Liver (tissue), 9 donors: ENCODE results near the gene PDE1C. TPM values are rescaled to one million over a fixed set of nuclear protein-coding genes. Genes with fewer than 3 reads are reported as not detected.

Source experiments
- DNase-seq: peaks from one replicate; pipeline ENCODE4 v3.0.0-alpha.2; 2017; ENCODE audit warnings: low spot score
- H3K27ac ChIP-seq, 2 donors: one replicate each; pipeline ENCODE4 v1.7.0; 2013; ENCODE audit warnings: inconsistent platforms in 2 of 2, low read length in 2 of 2, control low read depth in 1 of 2, low read depth in 1 of 2, mild to moderate bottlenecking in 1 of 2
- H3K27me3 ChIP-seq, 4 donors: one replicate each; pipeline versions ENCODE4 v1.6.1 to v1.7.0; 2013; ENCODE audit warnings: low read length in 3 of 4, inconsistent platforms in 1 of 4, mild to moderate bottlenecking in 1 of 4, moderate library complexity in 1 of 4; ENCODE audit not compliant: control insufficient read depth in 4 of 4, insufficient read depth in 4 of 4
- H3K36me3 ChIP-seq, 4 donors: one replicate each; pipeline versions ENCODE4 v1.6.1 to v1.7.0; 2013; ENCODE audit warnings: low read length in 3 of 4, mild to moderate bottlenecking in 3 of 4, low read depth in 1 of 4, moderate library complexity in 1 of 4; ENCODE audit not compliant: control insufficient read depth in 4 of 4, insufficient read depth in 3 of 4
- H3K4me1 ChIP-seq, 4 donors: one replicate each; pipeline versions ENCODE4 v1.6.1 to v1.7.0; 2013; ENCODE audit warnings: low read length in 3 of 4, mild to moderate bottlenecking in 3 of 4, moderate library complexity in 1 of 4; ENCODE audit not compliant: control insufficient read depth in 4 of 4, insufficient read depth in 4 of 4
- H3K4me3 ChIP-seq, 3 donors: one replicate each; pipeline versions ENCODE4 v1.6.1 to v1.7.0; 2013; ENCODE audit warnings: low read length in 3 of 3, control low read depth in 1 of 3, low read depth in 1 of 3, mild to moderate bottlenecking in 1 of 3
- H3K9ac ChIP-seq, 2 donors: one replicate each; pipeline ENCODE4 v1.7.0; 2013; ENCODE audit warnings: low read length in 2 of 2, mild to moderate bottlenecking in 2 of 2, moderate library complexity in 2 of 2, control low read depth in 1 of 2, low read depth in 1 of 2
- H3K9me3 ChIP-seq, 4 donors: one replicate each; pipeline versions ENCODE4 v1.6.1 to v1.7.0; 2013; ENCODE audit warnings: low read length in 3 of 4; ENCODE audit not compliant: control insufficient read depth in 4 of 4
- ATF3 ChIP-seq: IDR thresholded peaks from 2 replicates; pipeline ENCODE4 v1.6.1; 2016; ENCODE audit warnings: antibody characterized with exemption
- EGR1 ChIP-seq, 2 donors: IDR thresholded peaks; 2 replicates each; pipeline ENCODE4 v1.6.1; 2016 to 2018; ENCODE audit warnings: antibody characterized with exemption in 2 of 2, low read depth in 2 of 2
- FOXA1 ChIP-seq: IDR thresholded peaks from 2 replicates; pipeline ENCODE4 v1.6.1; 2016; ENCODE audit warnings: antibody characterized with exemption
- FOXA2 ChIP-seq: IDR thresholded peaks from 2 replicates; pipeline ENCODE4 v1.6.1; 2016; ENCODE audit warnings: antibody characterized with exemption
- GABPA ChIP-seq, 2 donors: IDR thresholded peaks in 1 of 2; conservative IDR thresholded peaks in 1 of 2; 2 replicates each; pipeline ENCODE4 v1.6.1; 2016; ENCODE audit warnings: antibody characterized with exemption in 2 of 2, mild to moderate bottlenecking in 1 of 2, moderate library complexity in 1 of 2
- HNF4A ChIP-seq, 2 donors: conservative IDR thresholded peaks; 2 replicates each; pipeline ENCODE4 v1.6.1; 2016; ENCODE audit warnings: antibody characterized with exemption in 2 of 2, mild to moderate bottlenecking in 2 of 2
- HNF4G ChIP-seq: IDR thresholded peaks from 2 replicates; pipeline ENCODE4 v1.6.1; 2016; ENCODE audit warnings: antibody characterized with exemption
- JUND ChIP-seq, 2 donors: IDR thresholded peaks; 2 replicates each; pipeline ENCODE4 v1.6.1; 2016; ENCODE audit warnings: antibody characterized with exemption in 2 of 2
- NR2F2 ChIP-seq: IDR thresholded peaks from 2 replicates; pipeline ENCODE4 v1.6.1; 2016; ENCODE audit warnings: antibody characterized with exemption
- RAD21 ChIP-seq, 2 donors: IDR thresholded peaks; 2 replicates each; pipeline ENCODE4 v1.6.1; 2016; ENCODE audit warnings: antibody characterized with exemption in 2 of 2, mild to moderate bottlenecking in 2 of 2
- REST ChIP-seq: IDR thresholded peaks from 2 replicates; pipeline ENCODE4 v1.6.1; 2016; ENCODE audit warnings: antibody characterized with exemption, mild to moderate bottlenecking
- RXRA ChIP-seq, 2 donors: IDR thresholded peaks; 2 replicates each; pipeline ENCODE4 v1.6.1; 2017 to 2018; ENCODE audit warnings: antibody characterized with exemption in 2 of 2, mild to moderate bottlenecking in 1 of 2
- SP1 ChIP-seq: IDR thresholded peaks from 2 replicates; pipeline ENCODE4 v1.6.1; 2018; ENCODE audit warnings: antibody characterized with exemption, mild to moderate bottlenecking
- TAF1 ChIP-seq: conservative IDR thresholded peaks from 2 replicates; pipeline ENCODE4 v1.6.1; 2016; ENCODE audit warnings: antibody characterized with exemption, mild to moderate bottlenecking
- YY1 ChIP-seq: IDR thresholded peaks from 2 replicates; pipeline ENCODE4 v1.6.1; 2016; ENCODE audit warnings: antibody characterized with exemption, mild to moderate bottlenecking
- ZBTB33 ChIP-seq: IDR thresholded peaks from 2 replicates; pipeline ENCODE4 v1.6.1; 2016; ENCODE audit warnings: antibody characterized with exemption
- WGBS: extraction: QIAGEN DNeasy Blood & Tissue Kit; methylation state at CpG from one replicate; pipeline ENCODE4 v1.1.7; 2013; 5-methylcytosine and 5-hydroxymethylcytosine counted together
- polyA plus RNA-seq, 2 donors: library from polyadenylated mRNA; stranded (reverse) in 1 of 2; unstranded in 1 of 2; fragments of 200-250 nt in 1 of 2; fragments of >200 nt in 1 of 2; fragmentation: Nextera tagmentation in 1 of 2; extraction: Ambion mirVana in 1 of 2; gene quantifications; one replicate each; pipeline versions ENCODE4 v1.2.1 to v1.2.3, GENCODE V29; 2013 to 2015
- total RNA-seq, 2 donors: library from RNA; depleted of rRNA; stranded (reverse); fragments of >200 nt; gene quantifications; one replicate each; pipeline ENCODE4 v1.2.3, GENCODE V29; 2014
- TF ChIP-seq, protein P1 (sequence below): fragments of 150-350 bp; IDR thresholded peaks from 2 replicates; pipeline ENCODE4 v1.5.1; 2017; ENCODE audit warnings: improper control_type of control experiment, low read depth, low read length; ENCODE audit not compliant: missing input control
- TF ChIP-seq, protein P2 (sequence below): IDR thresholded peaks from 2 replicates; pipeline ENCODE4 v1.6.1; 2016; ENCODE audit warnings: antibody characterized with exemption
- donor health status: healthy.
- donor health status: healthy.
- donor health status: healthy.
- donor health status: healthy.
- donor health status: healthy.

Gene PDE1C
- total and polyA plus RNA-seq, 4 donors = 0.05 to 0.92 (median 0.47) TPM; not detected in 1

GRCh38 chr7:31815796-31816195 is 254.4 kb downstream of the PDE1C start:
- Histone ChIP-seq H3K27ac (no peak overlapping the region), H3K4me3 (no peak overlapping the region), H3K9me3 (peaks cover 0 to 3% (median 0%) of the 10 kb centered on the region in 4 donors), H3K27me3 (peaks cover 0 to 2% (median 0%) of the 10 kb centered on the region in 4 donors), H3K9ac (no peak overlapping the region), H3K36me3 (no peaks in the 10 kb centered on the region), H3K4me1 (no peaks in the 10 kb centered on the region)
- no peak for DNase-seq
- 84% methylated on average over 9 of the region's 9 CpGs for WGBS
- no peak for TF ChIP-seq RXRA (IDR thresholded peaks at IDR 0.05)
- TF ChIP-seq FOXA2 = no peak
- no peak for TF ChIP-seq JUND (IDR thresholded peaks at IDR 0.05)
- no peak for TF ChIP-seq ATF3
- TF ChIP-seq, protein P1, sequence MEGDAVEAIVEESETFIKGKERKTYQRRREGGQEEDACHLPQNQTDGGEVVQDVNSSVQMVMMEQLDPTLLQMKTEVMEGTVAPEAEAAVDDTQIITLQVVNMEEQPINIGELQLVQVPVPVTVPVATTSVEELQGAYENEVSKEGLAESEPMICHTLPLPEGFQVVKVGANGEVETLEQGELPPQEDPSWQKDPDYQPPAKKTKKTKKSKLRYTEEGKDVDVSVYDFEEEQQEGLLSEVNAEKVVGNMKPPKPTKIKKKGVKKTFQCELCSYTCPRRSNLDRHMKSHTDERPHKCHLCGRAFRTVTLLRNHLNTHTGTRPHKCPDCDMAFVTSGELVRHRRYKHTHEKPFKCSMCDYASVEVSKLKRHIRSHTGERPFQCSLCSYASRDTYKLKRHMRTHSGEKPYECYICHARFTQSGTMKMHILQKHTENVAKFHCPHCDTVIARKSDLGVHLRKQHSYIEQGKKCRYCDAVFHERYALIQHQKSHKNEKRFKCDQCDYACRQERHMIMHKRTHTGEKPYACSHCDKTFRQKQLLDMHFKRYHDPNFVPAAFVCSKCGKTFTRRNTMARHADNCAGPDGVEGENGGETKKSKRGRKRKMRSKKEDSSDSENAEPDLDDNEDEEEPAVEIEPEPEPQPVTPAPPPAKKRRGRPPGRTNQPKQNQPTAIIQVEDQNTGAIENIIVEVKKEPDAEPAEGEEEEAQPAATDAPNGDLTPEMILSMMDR = no peak
- TF ChIP-seq YY1 = no peak
- no peak for TF ChIP-seq GABPA (IDR thresholded peaks at IDR 0.05 in 1 of 2, conservative IDR thresholded peaks at IDR 0.05 in 1 of 2)
- TF ChIP-seq, protein P2, sequence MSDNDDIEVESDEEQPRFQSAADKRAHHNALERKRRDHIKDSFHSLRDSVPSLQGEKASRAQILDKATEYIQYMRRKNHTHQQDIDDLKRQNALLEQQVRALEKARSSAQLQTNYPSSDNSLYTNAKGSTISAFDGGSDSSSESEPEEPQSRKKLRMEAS = no peak
- no peak for TF ChIP-seq TAF1
- no peak for TF ChIP-seq NR2F2

DNA sequence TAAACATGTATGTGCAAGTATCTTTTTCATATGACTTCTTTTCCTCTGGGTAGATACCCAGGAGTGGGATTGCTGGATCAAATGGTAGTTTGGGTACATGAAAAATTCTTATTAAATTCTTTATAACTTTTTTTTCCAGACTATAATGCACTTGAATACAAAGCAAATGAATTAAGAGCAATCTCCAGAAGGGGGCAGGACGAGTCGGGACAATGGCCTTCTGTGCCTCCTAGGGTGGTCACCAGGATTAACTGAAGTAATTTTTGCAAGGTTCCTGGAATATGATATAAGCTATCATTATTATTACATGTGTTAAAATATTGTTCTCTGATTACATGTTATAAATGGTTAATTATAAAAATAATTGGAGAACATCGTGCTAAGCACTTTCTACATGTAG is 256.0 kb downstream of the PDE1C start:
- 67% methylated on average over 3 of the region's 3 CpGs for WGBS
- no peak overlapping the region for H3K4me3 ChIP-seq
- TF ChIP-seq RXRA (IDR thresholded peaks at IDR 0.05) (no peak), FOXA2 (no peak), ZBTB33 (no peak), YY1 (no peak), JUND (IDR thresholded peaks at IDR 0.05) (no peak), NR2F2 (no peak), REST (no peak), HNF4G (no peak), TAF1 (no peak), FOXA1 (no peak), EGR1 (IDR thresholded peaks at IDR 0.05; ENCODE audit: low read depth in 2 of 2) (no peak), HNF4A (conservative IDR thresholded peaks at IDR 0.05) (no peak), GABPA (IDR thresholded peaks at IDR 0.05 in 1 of 2, conservative IDR thresholded peaks at IDR 0.05 in 1 of 2) (no peak), RAD21 (IDR thresholded peaks at IDR 0.05) (no peak), SP1 (no peak), ATF3 (no peak)
- TF ChIP-seq, protein P1 = no peak
- TF ChIP-seq, protein P2 = no peak
- H3K36me3 ChIP-seq = no peaks in the 10 kb centered on the region
- H3K27ac ChIP-seq = no peak overlapping the region
- H3K9ac ChIP-seq = no peak overlapping the region
- no peaks in the 10 kb centered on the region for H3K4me1 ChIP-seq
- DNase-seq = no peak
- peaks cover 0 to 3% (median 0%) of the 10 kb centered on the region in 4 donors for H3K9me3 ChIP-seq
- H3K27me3 ChIP-seq = peaks cover 0 to 2% (median 0%) of the 10 kb centered on the region in 4 donors
